A673 (cell line): ENCODE results near the gene THOC7. TPM values are rescaled to one million over a fixed set of nuclear protein-coding genes. Genes with fewer than 3 reads are reported as not detected.

ENCODE experiments used
- BruUV-seq: library from RNA; stranded (reverse); fragments of 400-500 nt; replicated peaks from 2 replicates; lab custom pipeline; 2021; lab: Mats Ljungman, UMichigan
- CTCF ChIA-PET: fragments of 300-600 bp; sonication (Branson Sonifier 250); formaldehyde crosslinking; loops from one replicate; lab custom pipeline; 2022; ENCODE audit warnings: antibody characterized with exemption; lab: Charles Lee
- POLR2A ChIA-PET: fragments of 300-600 bp; sonication (Branson Sonifier 250); formaldehyde crosslinking; loops from one replicate; lab custom pipeline; 2022; ENCODE audit warnings: antibody characterized with exemption; ENCODE audit not compliant: low non-redundant PET; lab: Charles Lee
- DNase-seq: peaks from one replicate; pipeline ENCODE4 v3.0.0-alpha.2; 2015; ENCODE audit warnings: low spot score
- H3K27ac ChIP-seq: fragments of 200-600 bp; sonication (generic); 2 replicates; pipeline ENCODE4 v1.5.1; 2016; ENCODE audit warnings: mixed run types, low read depth, mild to moderate bottlenecking, mixed read lengths, antibody characterized with exemption, low read length; ENCODE audit not compliant: poor library complexity, severe bottlenecking
- H3K27me3 ChIP-seq: fragments of 200-600 bp; sonication (generic); replicated peaks from 2 replicates; pipeline ENCODE4 v1.6.1; 2017; ENCODE audit warnings: mixed run types, low read depth, mild to moderate bottlenecking, mixed read lengths, antibody characterized with exemption, low read length; ENCODE audit not compliant: insufficient read depth, poor library complexity
- H3K36me3 ChIP-seq: fragments of 200-600 bp; sonication (generic); 2 replicates; pipeline ENCODE4 v1.6.1; 2016; ENCODE audit warnings: mixed run types, mild to moderate bottlenecking, mixed read lengths, antibody characterized with exemption, low read length; ENCODE audit not compliant: insufficient read depth, poor library complexity, severe bottlenecking
- H3K4me1 ChIP-seq: fragments of 200-600 bp; sonication (generic); 2 replicates; pipeline ENCODE4 v1.6.1; 2017; ENCODE audit warnings: mixed run types, mild to moderate bottlenecking, mixed read lengths, antibody characterized with exemption, low read length; ENCODE audit not compliant: insufficient read depth, poor library complexity, severe bottlenecking
- H3K4me3 ChIP-seq: fragments of 200-600 bp; sonication (generic); 2 replicates; pipeline ENCODE4 v1.5.1; 2016; ENCODE audit warnings: low read depth, mixed run types, mild to moderate bottlenecking, mixed read lengths, low read length; ENCODE audit not compliant: poor library complexity, severe bottlenecking
- H3K9me3 ChIP-seq: fragments of 200-600 bp; sonication (generic); 2 replicates; pipeline ENCODE4 v1.6.1; 2016; ENCODE audit warnings: mixed run types, low read depth, mild to moderate bottlenecking, mixed read lengths, antibody characterized with exemption, low read length; ENCODE audit not compliant: poor library complexity, severe bottlenecking
- EZH2 ChIP-seq: fragments of 200-600 bp; sonication (generic); IDR thresholded peaks from 2 replicates; pipeline ENCODE4 v1.6.1; 2017; ENCODE audit warnings: borderline replicate concordance, low read depth, mild to moderate bottlenecking, mixed read lengths, antibody characterized with exemption, low read length; ENCODE audit not compliant: poor library complexity, severe bottlenecking
- intact Hi-C: fragments of 100-400 bp; cut with micrococcal nuclease; formaldehyde crosslinking; loops from one replicate; pipeline ENCODE4 v1.10.0; 2022; ENCODE audit not compliant: unreplicated experiment
- total RNA-seq: library from RNA; stranded (reverse); gene quantifications from 2 replicates; pipeline ENCODE4 v1.2.3, GENCODE V29; 2021
- TF ChIP-seq, protein P1 (sequence below): fragments of 300-800, 200-600 bp; sonication (generic); conservative IDR thresholded peaks from 2 replicates; pipeline ENCODE4 v1.5.1; 2017; ENCODE audit warnings: low read depth, mild to moderate bottlenecking, antibody characterized with exemption, low read length, moderate library complexity, mixed read lengths

The THOC7 gene
- total RNA-seq, 1 experiment from 2014 or later: 37.3 TPM

GRCh38 chr3:63875510-63875909 is 11.9 kb upstream of the THOC7 start:
- Histone ChIP-seq H3K27me3 (no peaks in the 10 kb centered on the region), H3K36me3 (no peaks in the 10 kb centered on the region), H3K4me1 (peaks cover 4% of the 10 kb centered on the region), H3K27ac (no peak overlapping the region), H3K9me3 (no peaks in the 10 kb centered on the region), H3K4me3 (no peak overlapping the region)
- ChIA-PET CTCF (no interaction called here), POLR2A (no interaction called here)
- TF ChIP-seq EZH2: no peak
- TF ChIP-seq, protein P1, sequence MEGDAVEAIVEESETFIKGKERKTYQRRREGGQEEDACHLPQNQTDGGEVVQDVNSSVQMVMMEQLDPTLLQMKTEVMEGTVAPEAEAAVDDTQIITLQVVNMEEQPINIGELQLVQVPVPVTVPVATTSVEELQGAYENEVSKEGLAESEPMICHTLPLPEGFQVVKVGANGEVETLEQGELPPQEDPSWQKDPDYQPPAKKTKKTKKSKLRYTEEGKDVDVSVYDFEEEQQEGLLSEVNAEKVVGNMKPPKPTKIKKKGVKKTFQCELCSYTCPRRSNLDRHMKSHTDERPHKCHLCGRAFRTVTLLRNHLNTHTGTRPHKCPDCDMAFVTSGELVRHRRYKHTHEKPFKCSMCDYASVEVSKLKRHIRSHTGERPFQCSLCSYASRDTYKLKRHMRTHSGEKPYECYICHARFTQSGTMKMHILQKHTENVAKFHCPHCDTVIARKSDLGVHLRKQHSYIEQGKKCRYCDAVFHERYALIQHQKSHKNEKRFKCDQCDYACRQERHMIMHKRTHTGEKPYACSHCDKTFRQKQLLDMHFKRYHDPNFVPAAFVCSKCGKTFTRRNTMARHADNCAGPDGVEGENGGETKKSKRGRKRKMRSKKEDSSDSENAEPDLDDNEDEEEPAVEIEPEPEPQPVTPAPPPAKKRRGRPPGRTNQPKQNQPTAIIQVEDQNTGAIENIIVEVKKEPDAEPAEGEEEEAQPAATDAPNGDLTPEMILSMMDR: no peak
- no TSS peak for BruUV-seq
- DNase-seq: no peak
- intact Hi-C loops: no loop called here

GRCh38 chr3:63874769-63875168 is 11.2 kb upstream of the THOC7 start:
- no peak overlapping the region for H3K27ac ChIP-seq
- no peaks in the 10 kb centered on the region for H3K36me3 ChIP-seq
- DNase-seq: no peak
- POLR2A ChIA-PET: no interaction called here
- intact Hi-C loops: no loop called here
- H3K4me1 ChIP-seq: peaks cover 4% of the 10 kb centered on the region
- H3K27me3 ChIP-seq: no peaks in the 10 kb centered on the region
- TF ChIP-seq, protein P1: no peak
- TF ChIP-seq EZH2: no peak
- H3K4me3 ChIP-seq: no peak overlapping the region
- no peaks in the 10 kb centered on the region for H3K9me3 ChIP-seq
- CTCF ChIA-PET: interaction anchor here (0.6 kb wide), 1 partner anchor 405 kb away, joined by 6 read pairs; no protein-coding TSS in a partner anchor
- no TSS peak for BruUV-seq

GRCh38 chr3:63872135-63872924 is 8.7 kb upstream of the THOC7 start:
- TF ChIP-seq, protein P1: no peak
- no peak for TF ChIP-seq EZH2
- BruUV-seq: no TSS peak
- Histone ChIP-seq H3K36me3 (no peaks in the 10 kb centered on the region), H3K4me1 (peaks cover 4% of the 10 kb centered on the region), H3K27ac (no peak overlapping the region), H3K4me3 (no peak overlapping the region), H3K27me3 (no peaks in the 10 kb centered on the region), H3K9me3 (no peaks in the 10 kb centered on the region)
- CTCF ChIA-PET: no interaction called here
- POLR2A ChIA-PET: no interaction called here
- intact Hi-C loops: no loop called here
- DNase-seq: no peak
